K562 (cell line): Measurements from ENCODE around the gene CFAP298. TPM values are rescaled to one million over a fixed set of nuclear protein-coding genes. Genes with fewer than 3 reads are reported as not detected.

Experiments used
- ATAC-seq: fragments of 200-7000 bp; cut with Tn5 transposase; 3 replicates; pipeline ENCODE4 v1.9.1; 2020; ENCODE audit warnings: moderate library complexity
- BruUV-seq: library from RNA; stranded (reverse); fragments of 400-500 nt; replicated peaks from 2 replicates; lab custom pipeline; 2021; lab: Mats Ljungman, UMichigan
- CTCF ChIA-PET: fragments of 300-600 bp; formaldehyde crosslinking; extraction: SDS; loops from one replicate; lab custom pipeline; 2021; ENCODE audit warnings: low intra/inter-chr PET ratio; lab: Yijun Ruan, JAX
- POLR2A ChIA-PET: fragments of 300-600, 350-650 bp; sonication (Branson Sonifier 250); formaldehyde crosslinking; extraction: SDS; loops from one replicate; lab custom pipeline; 2021; ENCODE audit warnings: antibody characterized with exemption, inconsistent platforms; lab: Yijun Ruan, JAX
- DNase-seq, 4 experiments: peaks; one replicate each; pipeline versions ENCODE4 v3.0.0 to v3.0.0-alpha.2; 2011 to 2018; ENCODE audit warnings: low spot score in 3 of 4, mixed read lengths in 3 of 4; ENCODE audit errors: extremely low read depth in 1 of 4
- FAIRE-seq: peaks from 2 replicates; lab custom pipeline; 2011; peaks lifted over from hg19 to GRCh38; lab: Jason Lieb, UNC
- H2AFZ ChIP-seq: 2 replicates; pipeline ENCODE4 v1.6.0; 2011; ENCODE audit warnings: low read depth, low read length, control low read depth, inconsistent platforms
- H3K27ac ChIP-seq: fragments of 200-600 bp; 3 replicates; pipeline ENCODE4 v1.8.0; 2011; ENCODE audit warnings: low read depth, mild to moderate bottlenecking, control low read depth, inconsistent platforms, low read length, moderate library complexity, mixed read lengths; ENCODE audit errors: extremely low read depth
- H3K27me3 ChIP-seq, 2 experiments: fragments of 300-600 bp in 1 of 2; 2 replicates in 1 of 2; 3 replicates in 1 of 2; pipeline versions ENCODE4 v1.6.0 to v1.8.0; 2011; ENCODE audit warnings: inconsistent platforms in 2 of 2, low read length in 2 of 2, mild to moderate bottlenecking in 1 of 2, mixed read lengths in 1 of 2, moderate library complexity in 1 of 2; ENCODE audit not compliant: control insufficient read depth in 2 of 2, insufficient read depth in 2 of 2
- H3K36me3 ChIP-seq: fragments of 300-600 bp; 3 replicates; pipeline ENCODE4 v1.8.0; 2011; ENCODE audit warnings: mild to moderate bottlenecking, low read length, inconsistent platforms; ENCODE audit not compliant: control insufficient read depth, insufficient read depth
- H3K4me1 ChIP-seq, 2 experiments: fragments of 200-600 bp in 1 of 2; replicated peaks in 1 of 2; 2 replicates in 1 of 2; 3 replicates in 1 of 2; pipeline versions ENCODE4 v1.5.1 to v1.8.0; 2011; ENCODE audit warnings: inconsistent platforms in 2 of 2, low read length in 2 of 2, mild to moderate bottlenecking in 1 of 2, mixed read lengths in 1 of 2, moderate library complexity in 1 of 2; ENCODE audit not compliant: control insufficient read depth in 2 of 2, insufficient read depth in 2 of 2
- H3K4me2 ChIP-seq: 2 replicates; pipeline ENCODE4 v1.6.1; 2011; ENCODE audit warnings: low read length, control low read depth, inconsistent platforms, mixed read lengths; ENCODE audit not compliant: insufficient read depth
- H3K4me3 ChIP-seq: fragments of 200-600 bp; sonication (generic), shearing (Covaris generic); 2 replicates; pipeline ENCODE4 v1.5.1; 2016; ENCODE audit warnings: control low read depth, inconsistent platforms
- H3K79me2 ChIP-seq: fragments of 200-600 bp; 3 replicates; pipeline ENCODE4 v1.8.0; 2011; ENCODE audit warnings: low read length, inconsistent platforms; ENCODE audit not compliant: control insufficient read depth, insufficient read depth
- H3K9ac ChIP-seq, 2 experiments: 2 replicates each; pipeline versions ENCODE4 v1.6.0 to v1.6.1; 2011; ENCODE audit warnings: low read depth in 2 of 2, low read length in 2 of 2, control low read depth in 1 of 2, inconsistent platforms in 1 of 2, mild to moderate bottlenecking in 1 of 2, mixed read lengths in 1 of 2; ENCODE audit not compliant: insufficient read depth in 1 of 2
- H3K9me1 ChIP-seq: one replicate; pipeline ENCODE4 v1.6.0; 2011; ENCODE audit warnings: inconsistent platforms, mild to moderate bottlenecking, low read length, moderate library complexity; ENCODE audit not compliant: control insufficient read depth, insufficient read depth
- H3K9me3 ChIP-seq: replicated peaks from 2 replicates; pipeline ENCODE4 v1.5.1; 2011; ENCODE audit warnings: low read depth, low read length, inconsistent platforms; ENCODE audit not compliant: control insufficient read depth, insufficient read depth
- H4K20me1 ChIP-seq: replicated peaks from 2 replicates; pipeline ENCODE4 v1.6.1; 2011; ENCODE audit warnings: low read length, inconsistent platforms, mixed read lengths; ENCODE audit not compliant: control insufficient read depth, insufficient read depth
- ATF3 ChIP-seq, 2 experiments: fragments of 450-650 bp in 1 of 2; sonication (generic) in 1 of 2; formaldehyde crosslinking in 1 of 2; IDR thresholded peaks in 1 of 2; conservative IDR thresholded peaks in 1 of 2; 2 replicates each; pipeline versions ENCODE4 v1.6.1 to v1.8.1; 2016 to 2023; ENCODE audit warnings: mild to moderate bottlenecking in 2 of 2, moderate library complexity in 2 of 2, inconsistent platforms in 1 of 2, missing genetic modification reagents in 1 of 2
- CBFA2T3 ChIP-seq: fragments of 450-650 bp; IDR thresholded peaks from 2 replicates; pipeline ENCODE4 v1.6.1; 2017
- MAFK ChIP-seq: IDR thresholded peaks from 2 replicates; pipeline ENCODE4 v1.6.1; 2011; ENCODE audit warnings: low read length, improper control_type of control experiment
- MBD1 ChIP-seq: fragments of 250-450 bp; sonication (Bioruptor Pico); IDR thresholded peaks from 2 replicates; pipeline ENCODE4 v1.8.0; 2022; ENCODE audit warnings: inconsistent platforms
- RBBP5 ChIP-seq: fragments of 200-600 bp; sonication (generic); IDR thresholded peaks from 2 replicates; pipeline ENCODE4 v1.6.1; 2012; ENCODE audit warnings: borderline replicate concordance, mild to moderate bottlenecking, low read length, control low read depth, inconsistent platforms; ENCODE audit not compliant: insufficient read depth, poor library complexity, severe bottlenecking
- SIRT6 ChIP-seq: IDR thresholded peaks from one replicate; pipeline ENCODE4 v1.6.1; 2012; ENCODE audit warnings: low read depth, mild to moderate bottlenecking, control low read depth, inconsistent platforms, low read length, moderate library complexity
- SOX6 ChIP-seq: fragments of 450-650 bp; IDR thresholded peaks from 2 replicates; pipeline ENCODE4 v1.6.1; 2014; ENCODE audit warnings: mild to moderate bottlenecking
- SRF ChIP-seq, 2 experiments: fragments of 250-450, 450-650 bp in 1 of 2; sonication (Bioruptor Pico) in 1 of 2; sonication (generic) in 1 of 2; formaldehyde crosslinking; IDR thresholded peaks; 2 replicates each; pipeline versions ENCODE4 v1.5.0 to v1.5.1; 2020 to 2022; ENCODE audit warnings: mild to moderate bottlenecking in 1 of 2, missing genetic modification reagents in 1 of 2
- TRIM24 ChIP-seq, 2 experiments: fragments of 450-650 bp; IDR thresholded peaks; 2 replicates each; pipeline ENCODE4 v1.6.1; 2016
- XRCC5 ChIP-seq: fragments of 200-400 bp; formaldehyde crosslinking; IDR thresholded peaks from 2 replicates; pipeline ENCODE4 v1.6.1; 2017; ENCODE audit warnings: low read depth, mild to moderate bottlenecking, low read length
- ZEB2 ChIP-seq: fragments of 450-650 bp; IDR thresholded peaks from 2 replicates; pipeline ENCODE4 v1.6.1; 2016
- ZNF143 ChIP-seq: sonication (generic); formaldehyde crosslinking; IDR thresholded peaks from 2 replicates; pipeline ENCODE4 v1.9.0; 2022; ENCODE audit warnings: mild to moderate bottlenecking, missing genetic modification reagents
- WGBS: fragments of 100-300 bp; shearing (Covaris generic); methylation state at CpG from one replicate; pipeline ENCODE4 v1.1.6; 2016; ENCODE audit warnings: low coverage, mixed read lengths; ENCODE audit not compliant: insufficient coverage; ENCODE audit errors: missing lambda C conversion rate; 5-methylcytosine and 5-hydroxymethylcytosine counted together
- in situ Hi-C: fragments of 300-500 bp; cut with MboI; formaldehyde crosslinking; loops from 4 replicates; pipeline ENCODE4 v1.15.0; 2018; ENCODE audit warnings: inconsistent platforms, mixed read lengths
- intact Hi-C: fragments of 100-400 bp; cut with micrococcal nuclease; formaldehyde crosslinking; loops from 2 replicates; pipeline ENCODE4 v1.14.2; 2022
- polyA plus RNA-seq, 8 experiments: library from polyadenylated mRNA; depleted of rRNA in 4 of 8; stranded (reverse) in 5 of 8; unstranded in 3 of 8; fragments of >200 nt; fragmentation: Nextera tagmentation in 2 of 8; fragmentation: Illumina TruSeq in 1 of 8; extraction: Ambion mirVana in 2 of 8; extraction: Trizol in 1 of 8; gene quantifications; 2 replicates each; pipeline versions ENCODE4 v1.2.1 to v1.2.3, GENCODE V29; 2011 to 2014; ENCODE audit warnings: inconsistent platforms in 1 of 8, missing spikeins in 1 of 8
- total RNA-seq, 7 experiments: library from RNA; depleted of rRNA in 6 of 7; stranded (reverse); fragments of >200 nt in 6 of 7; fragmentation: Illumina TruSeq in 2 of 7; extraction: Trizol in 2 of 7; gene quantifications; 2 replicates each; pipeline versions ENCODE4 v1.2.1 to v1.2.3, GENCODE V29; 2011 to 2021; ENCODE audit warnings: low replicate concordance in 1 of 7

CFAP298 gene
- total and polyA plus RNA-seq, 9 of the 15 experiments (the other 6 are each of a cell fraction or from before 2014, with no cell fraction given), result 31.4 to 178 (median 89.7) TPM

GRCh38 chr21:32570456-32570855 lies 41.7 kb downstream of the CFAP298 start (continued):
- TF ChIP-seq SRF (CRISPR knock-in tag; IDR thresholded peaks at IDR 0.05), result no peak

- DNase-seq (peak; percentile 77 to 91 (median 80)), ATAC-seq (peak; percentile 95), FAIRE-seq (peak; percentile 92)
- Histone ChIP-seq H3K9me3 (no peaks in the 10 kb centered on the region), H4K20me1 (no peaks in the 10 kb centered on the region), H2AFZ (peak overlapping the region; percentile 100), H3K79me2 (no peaks in the 10 kb centered on the region), H3K4me2 (peak overlapping the region; percentile 97), H3K9me1 (no peaks in the 10 kb centered on the region), H3K4me3 (peak overlapping the region; percentile 56), H3K4me1 (peaks cover 16 to 20% of the 10 kb centered on the region in 2 experiments; a peak in 4 of 5 replicates), H3K9ac (peak overlapping the region; percentile 51 to 91), H3K36me3 (no peaks in the 10 kb centered on the region), H3K27ac (peak overlapping the region; percentile 42; the same call in 2 of the 3 replicates), H3K27me3 (peaks cover 5 to 13% of the 10 kb centered on the region in 2 experiments; a peak in 4 of 5 replicates)
- intact Hi-C loops, result no loop called here
- CTCF ChIA-PET, result interaction anchor here (0.7 to 1.8 kb wide), 3 partner anchors 72 to 173 kb away, joined by 3 to 6 read pairs (median 3); no protein-coding TSS in a partner anchor
- POLR2A ChIA-PET, result interaction anchor here (0.5 to 1.3 kb wide), 4 partner anchors 9 to 174 kb away, joined by 3 to 9 read pairs (median 3); no protein-coding TSS in a partner anchor
- no TSS peak for BruUV-seq
- WGBS, result 8% methylated on average over 61 of the region's 61 CpGs
- in situ Hi-C loops, result loop anchor here (5.0 kb wide), 1 partner anchor 162 kb away; no protein-coding TSS in a partner anchor
- TF ChIP-seq ZEB2, result 0 out of 2 replicates have a peak, but pooled peaks have one; percentile 34
- TF ChIP-seq TRIM24 (IDR thresholded peaks at IDR 0.05), result peak in 1 of 2 experiments; percentile 24; a peak in 1 of 4 replicates
- TF ChIP-seq ZNF143 (CRISPR knock-in tag), result peak; percentile 13; the same call in 1 of the 2 replicates
- TF ChIP-seq CBFA2T3, result no peak
- peak; percentile 84 for TF ChIP-seq XRCC5
- TF ChIP-seq RBBP5, result peak; percentile 27
- 0 out of 2 replicates have a peak, but pooled peaks have one; percentile 42 for TF ChIP-seq SOX6
- peak; percentile 66; the same call in 1 of the 2 replicates for TF ChIP-seq MBD1
- peak; percentile 21; the same call in 1 of the 2 replicates for TF ChIP-seq ATF3 (IDR thresholded peaks at IDR 0.05)
- peak; percentile 88 for TF ChIP-seq ATF3 (CRISPR knock-in tag; conservative IDR thresholded peaks at IDR 0.05)
- no peak for TF ChIP-seq MAFK
- TF ChIP-seq SIRT6, result no peak
Measured at GRCh38 chr21:32569261-32570230, 42.6 kb downstream of the CFAP298 start.
